Endothelial cell of umbilical vein (primary cell): ENCODE measurements around the gene RNH1. TPM values are rescaled to one million over a fixed set of nuclear protein-coding genes. Genes with fewer than 3 reads are reported as not detected.

Experiments used
- Bru-seq: library from RNA; stranded (reverse); fragments of 400-500 nt; gene quantifications from one replicate; lab custom pipeline; 2021; lab: Mats Ljungman, UMichigan
- BruChase-seq, 2 experiments: library from RNA; stranded (reverse); fragments of 400-500 nt; gene quantifications; one replicate each; lab custom pipeline; 2021; lab: Mats Ljungman, UMichigan
- BruUV-seq: library from RNA; stranded (reverse); fragments of 400-500 nt; replicated peaks from 2 replicates; lab custom pipeline; 2021; lab: Mats Ljungman, UMichigan
- CTCF ChIA-PET: fragments of 300-600, 350-600 bp; sonication (Branson Sonifier 250); formaldehyde crosslinking; loops from one replicate; lab custom pipeline; 2021; ENCODE audit warnings: antibody characterized with exemption, inconsistent platforms; lab: Charles Lee
- POLR2A ChIA-PET: fragments of 300-600, 350-600 bp; sonication (Branson Sonifier 250); formaldehyde crosslinking; loops from one replicate; lab custom pipeline; 2021; ENCODE audit warnings: antibody characterized with exemption, inconsistent platforms; lab: Charles Lee
- DNase-seq: peaks from one replicate; pipeline ENCODE4 v3.0.0-alpha.2; 2011; ENCODE audit warnings: low read depth, low spot score
- FAIRE-seq: peaks from 2 replicates; lab custom pipeline; 2011; peaks lifted over from hg19 to GRCh38; lab: Jason Lieb, UNC
- H2AFZ ChIP-seq: 2 replicates; pipeline ENCODE4 v1.6.0; 2012; ENCODE audit warnings: low read depth, low read length, control low read depth, inconsistent platforms
- H3K27ac ChIP-seq: 2 replicates; pipeline ENCODE4 v1.5.1; 2011; ENCODE audit warnings: low read depth, mild to moderate bottlenecking, control low read depth, low read length, moderate library complexity; ENCODE audit not compliant: insufficient read depth
- H3K27me3 ChIP-seq, 2 experiments: 2 replicates each; pipeline versions ENCODE4 v1.6.0 to v1.6.1; 2011; ENCODE audit warnings: low read length in 2 of 2, mixed read lengths in 1 of 2; ENCODE audit not compliant: control insufficient read depth in 2 of 2, insufficient read depth in 2 of 2
- H3K36me3 ChIP-seq, 2 experiments: 2 replicates in 1 of 2; 3 replicates in 1 of 2; pipeline ENCODE4 v1.5.1; 2011; ENCODE audit warnings: low read length in 2 of 2, mild to moderate bottlenecking in 1 of 2, moderate library complexity in 1 of 2; ENCODE audit not compliant: control insufficient read depth in 2 of 2, insufficient read depth in 2 of 2; ENCODE audit errors: extremely low read depth in 1 of 2
- H3K4me1 ChIP-seq: 3 replicates; pipeline ENCODE4 v1.5.1; 2011; ENCODE audit warnings: mild to moderate bottlenecking, low read length; ENCODE audit not compliant: control insufficient read depth, insufficient read depth; ENCODE audit errors: extremely low read depth
- H3K4me2 ChIP-seq: 2 replicates; pipeline ENCODE4 v1.6.1; 2011; ENCODE audit warnings: low read length, control low read depth, mixed read lengths; ENCODE audit not compliant: insufficient read depth
- H3K4me3 ChIP-seq, 3 experiments: fragments of 200-600 bp in 1 of 3; sonication (generic), shearing (Covaris generic) in 1 of 3; replicated peaks in 1 of 3; 2 replicates each; pipeline ENCODE4 v1.5.1; 2011 to 2016; ENCODE audit warnings: control low read depth in 3 of 3, low read length in 3 of 3, mild to moderate bottlenecking in 2 of 3, inconsistent platforms in 1 of 3, low read depth in 1 of 3, moderate library complexity in 1 of 3; ENCODE audit not compliant: insufficient read depth in 1 of 3
- H3K79me2 ChIP-seq: 2 replicates; pipeline ENCODE4 v1.6.0; 2012; ENCODE audit warnings: low read length, inconsistent platforms; ENCODE audit not compliant: control insufficient read depth, insufficient read depth
- H3K9ac ChIP-seq: replicated peaks from 2 replicates; pipeline ENCODE3; 2011; ENCODE audit warnings: low read length, control low read depth; ENCODE audit not compliant: insufficient read depth; ENCODE audit errors: extremely low read depth
- H3K9me1 ChIP-seq: replicated peaks from 3 replicates; pipeline ENCODE4 v1.6.0; 2011; ENCODE audit warnings: mild to moderate bottlenecking, low read length; ENCODE audit not compliant: control insufficient read depth, insufficient read depth; ENCODE audit errors: extremely low read depth
- H3K9me3 ChIP-seq: replicated peaks from 2 replicates; pipeline ENCODE4 v1.5.1; 2012; ENCODE audit warnings: low read length, inconsistent platforms; ENCODE audit not compliant: control insufficient read depth, insufficient read depth
- H4K20me1 ChIP-seq: replicated peaks from 2 replicates; pipeline ENCODE3; 2011; ENCODE audit warnings: mild to moderate bottlenecking, low read length; ENCODE audit not compliant: control insufficient read depth, insufficient read depth; ENCODE audit errors: extremely low read depth
- CTCF ChIP-seq, 2 donors: IDR thresholded peaks; 1 replicate in 1 of 2; 2 replicates in 1 of 2; pipeline ENCODE4 v1.5.1; 2011; ENCODE audit warnings: low read length in 2 of 2, mild to moderate bottlenecking in 2 of 2, moderate library complexity in 2 of 2, control low read depth in 1 of 2, inconsistent platforms in 1 of 2, low read depth in 1 of 2; ENCODE audit not compliant: insufficient read depth in 1 of 2; ENCODE audit errors: extremely low read depth in 1 of 2
- EZH2 ChIP-seq: IDR thresholded peaks from 2 replicates; pipeline ENCODE4 v1.6.1; 2012; ENCODE audit warnings: borderline replicate concordance, low read depth, mild to moderate bottlenecking, moderate library complexity, low read length, inconsistent platforms; ENCODE audit not compliant: severe bottlenecking
- FOS ChIP-seq: IDR thresholded peaks from 2 replicates; pipeline ENCODE4 v1.6.1; 2011; ENCODE audit warnings: mild to moderate bottlenecking, low read length, moderate library complexity, borderline replicate concordance; ENCODE audit not compliant: insufficient read depth
- GATA2 ChIP-seq: IDR thresholded peaks from 2 replicates; pipeline ENCODE4 v1.7.0; 2011; ENCODE audit warnings: low read depth, mild to moderate bottlenecking, moderate library complexity, mixed read lengths, low read length; ENCODE audit not compliant: insufficient read length, insufficient read depth
- JUN ChIP-seq: IDR thresholded peaks from 2 replicates; pipeline ENCODE4 v1.6.1; 2011; ENCODE audit warnings: borderline replicate concordance, low read depth; ENCODE audit not compliant: insufficient read length, insufficient read depth
- MAX ChIP-seq: IDR thresholded peaks from 2 replicates; pipeline ENCODE4 v1.6.1; 2011; ENCODE audit not compliant: insufficient read depth, insufficient read length
- MYC ChIP-seq: IDR thresholded peaks from one replicate; pipeline ENCODE4 v1.6.1; 2011; ENCODE audit warnings: mild to moderate bottlenecking, low read depth, low read length
- POLR2A ChIP-seq: IDR thresholded peaks from 2 replicates; pipeline ENCODE4 v1.6.1; 2012; ENCODE audit warnings: low read depth, mild to moderate bottlenecking, control low read depth, low read length
- POLR2AphosphoS5 ChIP-seq: IDR thresholded peaks from 2 replicates; pipeline ENCODE4 v1.6.1; 2012; ENCODE audit warnings: low read depth, mild to moderate bottlenecking, control low read depth, low read length, moderate library complexity; ENCODE audit not compliant: insufficient read depth
- dilution Hi-C: fragments of 300-500 bp; cut with MboI; formaldehyde crosslinking; loops from one replicate; pipeline ENCODE4 v1.15.0; 2019; ENCODE audit warnings: low sequenced_read_pairs; ENCODE audit not compliant: extremely low pct_ligation_motif_present
- intact Hi-C: fragments of 100-400 bp; cut with micrococcal nuclease; formaldehyde crosslinking; loops from one replicate; pipeline ENCODE4 v1.10.0; 2022
- long read RNA-seq: library from polyadenylated mRNA; stranded (forward); transcript quantifications from one replicate; pipeline ENCODE4 v2.0.0, GENCODE V29; 2021
- polyA minus RNA-seq, 3 experiments: library from RNA; depleted of rRNA, polyadenylated mRNA; stranded (reverse); fragments of >200 nt; gene quantifications; 1 replicate in 1 of 3; 2 replicates in 2 of 3; pipeline ENCODE4 v1.2.3, GENCODE V29; 2011
- polyA plus RNA-seq, 4 experiments: library from polyadenylated mRNA; depleted of rRNA in 3 of 4; stranded (reverse) in 3 of 4; unstranded in 1 of 4; fragments of >200 nt; gene quantifications; 2 replicates each; pipeline versions ENCODE4 v1.2.1 to v1.2.3, GENCODE V29; 2011 to 2012; ENCODE audit warnings: missing spikeins in 1 of 4
- total RNA-seq: library from RNA; stranded (reverse); gene quantifications from 2 replicates; pipeline ENCODE4 v1.2.3, GENCODE V29; 2021

Gene RNH1
- 143 and 144 TPM in 2 replicates for total RNA-seq
- 198 and 276 TPM in 2 replicates for polyA plus RNA-seq
- polyA plus RNA-seq (2011; cell fraction: cytosol; rRNA removed), result 113 and 158 TPM in 2 replicates
- 133 and 164 TPM in 2 replicates for polyA plus RNA-seq (2011; cell fraction: nucleus; rRNA removed)
- polyA plus RNA-seq (2012), result 131 and 195 TPM in 2 replicates
- polyA minus RNA-seq, result 102 and 123 TPM in 2 replicates
- 64.9 TPM for polyA minus RNA-seq (2011; cell fraction: cytosol; rRNA and poly(A)+ RNA removed)
- 31.1 and 63.8 TPM in 2 replicates for polyA minus RNA-seq (2011; cell fraction: nucleus; rRNA and poly(A)+ RNA removed)
- Bru-seq, nascent RNA, result percentile 58 among the genes with signal in this experiment
- BruChase-seq, experiment 1, labeled RNA remaining after a 6-hour chase, result percentile 82 among the genes with signal in this experiment
- percentile 62 among the genes with signal in this experiment for BruChase-seq, experiment 2, labeled RNA remaining after a 2-hour chase
- long read RNA-seq, transcript RNH1-202 (10 exons, 1,791 nt), result minor isoform, 146 of 638 reads
- long read RNA-seq, transcript RNH1-203 (10 exons, 1,722 nt), result major isoform, 169 of 638 reads
- long read RNA-seq, transcript RNH1-204 (10 exons, 1,864 nt), result minor isoform, 11 of 638 reads
- long read RNA-seq, transcript RNH1-206 (10 exons, 1,725 nt), result minor isoform, 27 of 638 reads
- long read RNA-seq, partial matches to known transcripts, result 107 of 638 reads
- long read RNA-seq, other reads (novel, unspliced or antisense), result 147 of 638 reads

GRCh38 chr11:506995-507726 is at the start of gene RNH1:
RNH1 (minus strand) TSS chr11:507242; CDS start chr11:502162, 5,080 bp downstream.
- no peaks in the 10 kb centered on the region for H3K9me3 ChIP-seq
- peak within 1 kb of the TSS; percentile 82 for H3K4me2 ChIP-seq
- FAIRE-seq (no peak), DNase-seq (peak; percentile 93)
- peak within 1 kb of the TSS; percentile 69 to 81 (median 79) for H3K4me3 ChIP-seq
- BruUV-seq, result no TSS peak
- H3K27me3 ChIP-seq, result no peaks in the 10 kb centered on the region
- H3K27ac ChIP-seq, result peak within 1 kb of the TSS; percentile 99
- H4K20me1 ChIP-seq, result no peaks in the 10 kb centered on the region
- dilution Hi-C loops, result no loop called here
- H3K36me3 ChIP-seq, result no peaks in the 10 kb centered on the region
- POLR2A ChIA-PET, result interaction anchor here (0.6 to 1.4 kb wide), 6 partner anchors 37 to 514 kb away, joined by 3 to 4 read pairs (median 3); partner anchors contain the start of genes BET1L and RIC8A
- CTCF ChIA-PET, result interaction anchor here (0.9 to 1.3 kb wide), 3 partner anchors 11 to 100 kb away, joined by 3 to 6 read pairs (median 3); no protein-coding TSS in a partner anchor
- peaks cover 20% of the 10 kb centered on the region for H3K79me2 ChIP-seq
- peaks cover 24% of the 10 kb centered on the region for H3K4me1 ChIP-seq
- H3K9ac ChIP-seq, result peak within 1 kb of the TSS; percentile 99
- H2AFZ ChIP-seq, result peak within 1 kb of the TSS; percentile 38
- intact Hi-C loops, result loop anchor here (1.0 to 2.0 kb wide), 5 partner anchors 11 to 300 kb away; partner anchors contain the start of genes BET1L, PSMD13, PTDSS2 and RIC8A
- no peaks in the 10 kb centered on the region for H3K9me1 ChIP-seq
- TF ChIP-seq POLR2A (peak; percentile 77), GATA2 (no peak), CTCF (IDR thresholded peaks at IDR 0.05; ENCODE audit: extremely low read depth in 1 of 2, insufficient read depth in 1 of 2, low read depth in 1 of 2, low read length in 2 of 2) (no peak), MAX (no peak), MYC (no peak), JUN (no peak), FOS (no peak), EZH2 (no peak), POLR2AphosphoS5 (peak; percentile 42)
